A549 (cell line): ENCODE measurements around the gene CNTFR. TPM values are rescaled to one million over a fixed set of nuclear protein-coding genes. Genes with fewer than 3 reads are reported as not detected.

ENCODE experiments used
- ATAC-seq, 2 experiments: fragments of 200-7000 bp in 1 of 2; fragments of >200 bp in 1 of 2; cut with Nextera tagmentation in 1 of 2; cut with Tn5 transposase in 1 of 2; 3 replicates each; pipeline versions ENCODE4 v1.8.0 to v1.9.1; 2018 to 2020; ENCODE audit warnings: mild to moderate bottlenecking in 1 of 2, moderate library complexity in 1 of 2
- CTCF ChIA-PET: fragments of 300-600 bp; sonication (Branson Sonifier 250); formaldehyde crosslinking; extraction: SDS; loops from one replicate; lab custom pipeline; 2021; ENCODE audit warnings: antibody characterized with exemption, inconsistent platforms; lab: Yijun Ruan, JAX
- POLR2A ChIA-PET: fragments of 350-600 bp; formaldehyde crosslinking; extraction: SDS; loops from one replicate; lab custom pipeline; 2021; ENCODE audit warnings: antibody characterized with exemption, inconsistent platforms; lab: Yijun Ruan, JAX
- DNase-seq, 2 experiments: peaks; one replicate each; pipeline versions ENCODE4 v3.0.0 to v3.0.0-alpha.2; 2011 to 2016; ENCODE audit warnings: low read depth in 1 of 2, low spot score in 1 of 2
- FAIRE-seq: peaks from 2 replicates; lab custom pipeline; 2011; peaks lifted over from hg19 to GRCh38; lab: Jason Lieb, UNC
- H3K27ac ChIP-seq, 2 experiments: fragments of >200 bp; sonication (Bioruptor Twin); formaldehyde crosslinking; 3 replicates each; pipeline ENCODE4 v1.5.1; 2016 to 2017
- H3K4me1 ChIP-seq: fragments of >200 bp; sonication (Bioruptor Twin); formaldehyde crosslinking; 3 replicates; pipeline ENCODE4 v1.6.1; 2016
- H3K4me2 ChIP-seq: fragments of >200 bp; sonication (Bioruptor Twin); formaldehyde crosslinking; 3 replicates; pipeline ENCODE4 v1.6.1; 2016
- H3K4me3 ChIP-seq: fragments of >200 bp; sonication (Bioruptor Twin); formaldehyde crosslinking; 3 replicates; pipeline ENCODE4 v1.5.1; 2016
- H3K9me3 ChIP-seq: fragments of >200 bp; sonication (Bioruptor Twin); formaldehyde crosslinking; 3 replicates; pipeline ENCODE4 v1.6.1; 2016
- CHD2 ChIP-seq: fragments of 150-350 bp; IDR thresholded peaks from 2 replicates; pipeline ENCODE4 v1.6.1; 2014; ENCODE audit warnings: low read length; ENCODE audit not compliant: partially characterized antibody
- FOSB ChIP-seq: fragments of 250-450 bp; sonication (Bioruptor Pico); IDR thresholded peaks from 2 replicates; pipeline ENCODE4 v1.5.0; 2020; ENCODE audit warnings: mild to moderate bottlenecking, moderate library complexity
- FOXS1 ChIP-seq: fragments of 250-450 bp; sonication (Bioruptor Pico); IDR thresholded peaks from 2 replicates; pipeline ENCODE4 v1.5.0; 2020; ENCODE audit warnings: mild to moderate bottlenecking, moderate library complexity
- KDM1A ChIP-seq: fragments of 200-600 bp; sonication (generic); IDR thresholded peaks from 2 replicates; pipeline ENCODE4 v1.6.1; 2016; ENCODE audit warnings: low read depth, mild to moderate bottlenecking
- MAFK ChIP-seq: fragments of 450-650 bp; IDR thresholded peaks from 2 replicates; pipeline ENCODE4 v1.6.1; 2014; ENCODE audit not compliant: partially characterized antibody
- NFE2L2 ChIP-seq: fragments of 150-350 bp; conservative IDR thresholded peaks from 2 replicates; pipeline ENCODE4 v1.6.1; 2014; ENCODE audit warnings: low read length
- RAD21 ChIP-seq, 2 experiments: fragments of >200 bp in 1 of 2; sonication (Bioruptor Twin) in 1 of 2; formaldehyde crosslinking in 1 of 2; IDR thresholded peaks in 1 of 2; conservative IDR thresholded peaks in 1 of 2; 2 replicates in 1 of 2; 3 replicates in 1 of 2; pipeline ENCODE4 v1.6.1; 2012 to 2018; ENCODE audit warnings: inconsistent platforms in 1 of 2
- RARB ChIP-seq: fragments of 250-450 bp; sonication (Bioruptor Pico); IDR thresholded peaks from 2 replicates; pipeline ENCODE4 v1.8.0; 2021; ENCODE audit warnings: mild to moderate bottlenecking, moderate library complexity
- RFX5 ChIP-seq: fragments of 450-650 bp; IDR thresholded peaks from 2 replicates; pipeline ENCODE4 v1.7.1; 2014; ENCODE audit warnings: antibody characterized with exemption, mild to moderate bottlenecking, moderate library complexity
- RNF2 ChIP-seq: fragments of 200-600 bp; sonication (generic); IDR thresholded peaks from 2 replicates; pipeline ENCODE4 v1.6.1; 2016; ENCODE audit warnings: low read depth, mild to moderate bottlenecking, antibody characterized with exemption, moderate library complexity, borderline replicate concordance
- ZC3H11A ChIP-seq: fragments of 450-650 bp; IDR thresholded peaks from 2 replicates; pipeline ENCODE4 v1.6.1; 2014; ENCODE audit warnings: antibody characterized with exemption, mild to moderate bottlenecking
- ZNF302 ChIP-seq: fragments of 250-450 bp; sonication (Bioruptor Pico); IDR thresholded peaks from 2 replicates; pipeline ENCODE4 v1.9.0; 2021; ENCODE audit warnings: inconsistent platforms, mild to moderate bottlenecking, moderate library complexity
- WGBS: methylation state at CpG from one replicate; pipeline ENCODE4 v1.1.6; 2017; ENCODE audit errors: missing lambda C conversion rate; 5-methylcytosine and 5-hydroxymethylcytosine counted together
- polyA plus RNA-seq, 4 experiments: library from polyadenylated mRNA; depleted of rRNA in 3 of 4; stranded (reverse); fragments of >200 nt; fragmentation: RNase III in 1 of 4; extraction: RNeasy Plus Mini Kit Qiagen cat#74134 plus additional on column Dnase treatment in 1 of 4; gene quantifications; 2 replicates in 3 of 4; 3 replicates in 1 of 4; pipeline ENCODE4 v1.2.3, GENCODE V29; 2011 to 2017
- TF ChIP-seq, protein P1 (sequence below): fragments of 150-350 bp; IDR thresholded peaks from 2 replicates; pipeline ENCODE4 v1.6.1; 2014; ENCODE audit warnings: low read depth, mild to moderate bottlenecking, low read length
- TF ChIP-seq, protein P2 (sequence below): fragments of 250-450 bp; sonication (Bioruptor Pico); IDR thresholded peaks from 2 replicates; pipeline ENCODE4 v1.5.0; 2020; ENCODE audit warnings: low read depth, mild to moderate bottlenecking, moderate library complexity
- TF ChIP-seq, protein P3 (sequence below): fragments of 250-450 bp; sonication (Bioruptor Pico); IDR thresholded peaks from 2 replicates; pipeline ENCODE4 v1.5.0; 2021; ENCODE audit warnings: mild to moderate bottlenecking, moderate library complexity, borderline replicate concordance
- TF ChIP-seq, protein P4 (sequence below): fragments of >200 bp; sonication (Bioruptor Twin); formaldehyde crosslinking; IDR thresholded peaks from 3 replicates; pipeline ENCODE4 v1.6.1; 2016
- TF ChIP-seq, protein P5 (sequence below): fragments of >200 bp; sonication (Bioruptor Twin); formaldehyde crosslinking; IDR thresholded peaks from 3 replicates; pipeline ENCODE4 v1.5.1; 2016

The CNTFR gene
- polyA plus RNA-seq, 2 of the 4 experiments (the other 2 are of a cell fraction) = 0.09 TPM; not detected in 1

DNA sequence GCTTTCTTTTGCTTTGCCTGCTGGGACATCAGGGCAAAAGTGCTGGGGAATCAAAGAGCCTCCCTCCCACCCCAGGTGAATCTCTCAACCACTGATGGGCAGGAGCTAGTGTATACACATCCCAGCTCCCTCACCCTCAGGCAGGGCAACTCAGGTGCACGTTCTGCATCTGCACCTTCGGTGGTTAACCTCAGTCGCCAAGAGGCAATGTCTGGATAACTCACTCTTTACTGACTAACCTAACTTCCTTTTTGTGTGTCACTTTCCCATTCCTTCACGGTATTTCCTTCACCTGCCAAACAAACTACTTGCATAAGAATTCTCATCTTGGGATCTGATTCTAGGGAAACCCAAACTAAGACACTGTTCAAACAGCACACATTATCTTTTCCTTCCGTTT lies 26.3 kb downstream of the CNTFR start:
- ChIA-PET CTCF (interaction anchor here (1.0 to 4.5 kb wide), 9 partner anchors 13 to 160 kb away, joined by 3 to 31 read pairs (median 8); no protein-coding TSS in a partner anchor), POLR2A (no interaction called here)
- ATAC-seq (no peak), FAIRE-seq (no peak), DNase-seq (no peak)
- Histone ChIP-seq H3K4me3 (no peak overlapping the region), H3K27ac (no peak overlapping the region), H3K4me1 (peaks cover 11% of the 10 kb centered on the region)
- WGBS = 65% methylated on average over 5 of the region's 5 CpGs
- TF ChIP-seq, protein P1, sequence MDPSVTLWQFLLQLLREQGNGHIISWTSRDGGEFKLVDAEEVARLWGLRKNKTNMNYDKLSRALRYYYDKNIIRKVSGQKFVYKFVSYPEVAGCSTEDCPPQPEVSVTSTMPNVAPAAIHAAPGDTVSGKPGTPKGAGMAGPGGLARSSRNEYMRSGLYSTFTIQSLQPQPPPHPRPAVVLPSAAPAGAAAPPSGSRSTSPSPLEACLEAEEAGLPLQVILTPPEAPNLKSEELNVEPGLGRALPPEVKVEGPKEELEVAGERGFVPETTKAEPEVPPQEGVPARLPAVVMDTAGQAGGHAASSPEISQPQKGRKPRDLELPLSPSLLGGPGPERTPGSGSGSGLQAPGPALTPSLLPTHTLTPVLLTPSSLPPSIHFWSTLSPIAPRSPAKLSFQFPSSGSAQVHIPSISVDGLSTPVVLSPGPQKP = no peak
- TF ChIP-seq RARB (CRISPR knock-in tag) = no peak
- no peak for TF ChIP-seq FOSB
- TF ChIP-seq CHD2 = no peak
- TF ChIP-seq FOXS1 (CRISPR knock-in tag) = no peak
- TF ChIP-seq RFX5 = no peak
- TF ChIP-seq, protein P2, sequence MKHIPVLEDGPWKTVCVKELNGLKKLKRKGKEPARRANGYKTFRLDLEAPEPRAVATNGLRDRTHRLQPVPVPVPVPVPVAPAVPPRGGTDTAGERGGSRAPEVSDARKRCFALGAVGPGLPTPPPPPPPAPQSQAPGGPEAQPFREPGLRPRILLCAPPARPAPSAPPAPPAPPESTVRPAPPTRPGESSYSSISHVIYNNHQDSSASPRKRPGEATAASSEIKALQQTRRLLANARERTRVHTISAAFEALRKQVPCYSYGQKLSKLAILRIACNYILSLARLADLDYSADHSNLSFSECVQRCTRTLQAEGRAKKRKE (CRISPR knock-in tag) = no peak
- TF ChIP-seq ZC3H11A = no peak
- TF ChIP-seq KDM1A = no peak
- TF ChIP-seq, protein P3, sequence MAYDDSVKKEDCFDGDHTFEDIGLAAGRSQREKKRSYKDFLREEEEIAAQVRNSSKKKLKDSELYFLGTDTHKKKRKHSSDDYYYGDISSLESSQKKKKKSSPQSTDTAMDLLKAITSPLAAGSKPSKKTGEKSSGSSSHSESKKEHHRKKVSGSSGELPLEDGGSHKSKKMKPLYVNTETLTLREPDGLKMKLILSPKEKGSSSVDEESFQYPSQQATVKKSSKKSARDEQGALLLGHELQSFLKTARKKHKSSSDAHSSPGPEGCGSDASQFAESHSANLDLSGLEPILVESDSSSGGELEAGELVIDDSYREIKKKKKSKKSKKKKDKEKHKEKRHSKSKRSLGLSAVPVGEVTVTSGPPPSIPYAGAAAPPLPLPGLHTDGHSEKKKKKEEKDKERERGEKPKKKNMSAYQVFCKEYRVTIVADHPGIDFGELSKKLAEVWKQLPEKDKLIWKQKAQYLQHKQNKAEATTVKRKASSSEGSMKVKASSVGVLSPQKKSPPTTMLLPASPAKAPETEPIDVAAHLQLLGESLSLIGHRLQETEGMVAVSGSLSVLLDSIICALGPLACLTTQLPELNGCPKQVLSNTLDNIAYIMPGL (CRISPR knock-in tag) = no peak
- TF ChIP-seq, protein P4, sequence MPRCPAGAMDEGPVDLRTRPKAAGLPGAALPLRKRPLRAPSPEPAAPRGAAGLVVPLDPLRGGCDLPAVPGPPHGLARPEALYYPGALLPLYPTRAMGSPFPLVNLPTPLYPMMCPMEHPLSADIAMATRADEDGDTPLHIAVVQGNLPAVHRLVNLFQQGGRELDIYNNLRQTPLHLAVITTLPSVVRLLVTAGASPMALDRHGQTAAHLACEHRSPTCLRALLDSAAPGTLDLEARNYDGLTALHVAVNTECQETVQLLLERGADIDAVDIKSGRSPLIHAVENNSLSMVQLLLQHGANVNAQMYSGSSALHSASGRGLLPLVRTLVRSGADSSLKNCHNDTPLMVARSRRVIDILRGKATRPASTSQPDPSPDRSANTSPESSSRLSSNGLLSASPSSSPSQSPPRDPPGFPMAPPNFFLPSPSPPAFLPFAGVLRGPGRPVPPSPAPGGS = no peak
- TF ChIP-seq RNF2 = no peak
- no peak for TF ChIP-seq MAFK
- no peak for TF ChIP-seq ZNF302 (CRISPR knock-in tag)
- TF ChIP-seq NFE2L2 = no peak
- TF ChIP-seq, all 56 proteins: peak for 0
- Histone ChIP-seq H3K9me3 (no peaks in the 10 kb centered on the region), H3K4me2 (no peak overlapping the region)

DNA sequence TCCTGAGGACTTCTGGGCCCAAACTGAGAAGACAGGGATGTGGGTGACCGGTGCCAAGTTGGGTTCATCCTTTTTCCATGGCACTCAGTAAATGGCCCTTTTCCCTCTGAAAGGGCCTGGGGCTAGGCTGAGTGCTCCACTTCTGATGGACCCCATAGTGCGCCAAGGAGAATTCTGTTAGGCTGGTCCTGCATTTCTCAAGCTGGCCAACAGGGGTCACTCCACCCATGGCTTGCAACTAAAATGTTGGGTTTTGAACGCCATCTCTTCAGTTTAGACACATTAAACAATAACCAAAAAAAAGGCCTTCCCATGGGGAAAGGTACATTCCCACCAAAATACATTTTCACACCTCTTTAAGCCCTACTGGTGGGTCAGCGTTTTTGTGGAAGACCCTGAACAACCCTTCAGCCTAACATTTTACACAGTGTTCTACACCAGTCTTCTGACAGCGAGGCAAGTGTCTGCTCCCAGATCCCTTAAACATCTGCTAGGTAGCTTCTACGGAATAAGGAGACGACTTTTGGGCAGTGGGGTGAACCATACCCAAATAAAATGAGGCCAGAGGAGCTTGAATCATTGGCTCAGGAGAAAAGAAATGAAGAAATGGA lies 27.3 kb downstream of the CNTFR start:
- no peak overlapping the region for H3K27ac ChIP-seq
- no peak overlapping the region for H3K4me2 ChIP-seq
- no peak for FAIRE-seq
- TF ChIP-seq, protein P1 = no peak
- TF ChIP-seq RAD21 (conservative IDR thresholded peaks at IDR 0.05 in 1 of 2, IDR thresholded peaks at IDR 0.05 in 1 of 2) = peak in 1 of 2 experiments; percentile 38; a peak in 2 of 5 replicates
- TF ChIP-seq, protein P5, sequence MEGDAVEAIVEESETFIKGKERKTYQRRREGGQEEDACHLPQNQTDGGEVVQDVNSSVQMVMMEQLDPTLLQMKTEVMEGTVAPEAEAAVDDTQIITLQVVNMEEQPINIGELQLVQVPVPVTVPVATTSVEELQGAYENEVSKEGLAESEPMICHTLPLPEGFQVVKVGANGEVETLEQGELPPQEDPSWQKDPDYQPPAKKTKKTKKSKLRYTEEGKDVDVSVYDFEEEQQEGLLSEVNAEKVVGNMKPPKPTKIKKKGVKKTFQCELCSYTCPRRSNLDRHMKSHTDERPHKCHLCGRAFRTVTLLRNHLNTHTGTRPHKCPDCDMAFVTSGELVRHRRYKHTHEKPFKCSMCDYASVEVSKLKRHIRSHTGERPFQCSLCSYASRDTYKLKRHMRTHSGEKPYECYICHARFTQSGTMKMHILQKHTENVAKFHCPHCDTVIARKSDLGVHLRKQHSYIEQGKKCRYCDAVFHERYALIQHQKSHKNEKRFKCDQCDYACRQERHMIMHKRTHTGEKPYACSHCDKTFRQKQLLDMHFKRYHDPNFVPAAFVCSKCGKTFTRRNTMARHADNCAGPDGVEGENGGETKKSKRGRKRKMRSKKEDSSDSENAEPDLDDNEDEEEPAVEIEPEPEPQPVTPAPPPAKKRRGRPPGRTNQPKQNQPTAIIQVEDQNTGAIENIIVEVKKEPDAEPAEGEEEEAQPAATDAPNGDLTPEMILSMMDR = peak; percentile 51
- no peak for TF ChIP-seq NFE2L2
- TF ChIP-seq, all 56 proteins: peak for 2
- WGBS = 70% methylated on average over 7 of the region's 7 CpGs
- Histone ChIP-seq H3K4me1 (peaks cover 11% of the 10 kb centered on the region), H3K4me3 (no peak overlapping the region), H3K9me3 (no peaks in the 10 kb centered on the region)
- ChIA-PET CTCF (interaction anchor here (1.0 to 4.5 kb wide), 8 partner anchors 9 to 56 kb away, joined by 3 to 31 read pairs (median 8); no protein-coding TSS in a partner anchor), POLR2A (no interaction called here)
- DNase-seq = peak in 1 of 2 experiments; percentile 23
- no peak; a peak in 1 of 6 replicates for ATAC-seq
